GM10847 (cell line): ENCODE data around the gene VDR.

Experiments
- POLR2A ChIP-seq: IDR thresholded peaks from 2 replicates; pipeline ENCODE4 v1.6.1; 2011; ENCODE audit not compliant: insufficient read length; ENCODE audit errors: extremely low read depth

The VDR gene

GRCh38 chr12:47839214-47839876, 65.4 kb downstream of the VDR start:
- no peak for TF ChIP-seq POLR2A

GRCh38 chr12:47838286-47838931, 66.4 kb downstream of the VDR start:
- no peak for TF ChIP-seq POLR2A

- no peak for TF ChIP-seq POLR2A
These were observed 67.3 kb downstream of the VDR start for GRCh38 chr12:47837190-47838171.

- no peak for TF ChIP-seq POLR2A
These were observed 69.0 kb downstream of the VDR start for GRCh38 chr12:47835831-47836155.

- TF ChIP-seq POLR2A: no peak
These were observed 69.6 kb downstream of the VDR start for GRCh38 chr12:47835006-47835830.

GRCh38 chr12:47834199-47834903, 70.4 kb downstream of the VDR start:
- no peak for TF ChIP-seq POLR2A

- TF ChIP-seq POLR2A: no peak
These were observed 71.2 kb downstream of the VDR start for GRCh38 chr12:47833591-47834012.

- no peak for TF ChIP-seq POLR2A
These were observed 72.4 kb downstream of the VDR start for GRCh38 chr12:47832263-47832933.

GRCh38 chr12:47829584-47829983, 75.2 kb downstream of the VDR start:
- no peak for TF ChIP-seq POLR2A

- TF ChIP-seq POLR2A: no peak
These were observed 75.8 kb downstream of the VDR start for GRCh38 chr12:47828976-47829482.

GRCh38 chr12:47828008-47828975, 76.5 kb downstream of the VDR start:
- no peak for TF ChIP-seq POLR2A

- no peak for TF ChIP-seq POLR2A
These were observed 79.6 kb downstream of the VDR start for GRCh38 chr12:47825173-47825639.
